Measurements from ENCODE around the gene CDNF. TPM values are rescaled to one million over a fixed set of nuclear protein-coding genes. Genes with fewer than 3 reads are reported as not detected.

The CDNF gene
- total RNA-seq, 6 donors from 2014 or later: 0.89 to 34.6 (median 1.7) TPM

DNA sequence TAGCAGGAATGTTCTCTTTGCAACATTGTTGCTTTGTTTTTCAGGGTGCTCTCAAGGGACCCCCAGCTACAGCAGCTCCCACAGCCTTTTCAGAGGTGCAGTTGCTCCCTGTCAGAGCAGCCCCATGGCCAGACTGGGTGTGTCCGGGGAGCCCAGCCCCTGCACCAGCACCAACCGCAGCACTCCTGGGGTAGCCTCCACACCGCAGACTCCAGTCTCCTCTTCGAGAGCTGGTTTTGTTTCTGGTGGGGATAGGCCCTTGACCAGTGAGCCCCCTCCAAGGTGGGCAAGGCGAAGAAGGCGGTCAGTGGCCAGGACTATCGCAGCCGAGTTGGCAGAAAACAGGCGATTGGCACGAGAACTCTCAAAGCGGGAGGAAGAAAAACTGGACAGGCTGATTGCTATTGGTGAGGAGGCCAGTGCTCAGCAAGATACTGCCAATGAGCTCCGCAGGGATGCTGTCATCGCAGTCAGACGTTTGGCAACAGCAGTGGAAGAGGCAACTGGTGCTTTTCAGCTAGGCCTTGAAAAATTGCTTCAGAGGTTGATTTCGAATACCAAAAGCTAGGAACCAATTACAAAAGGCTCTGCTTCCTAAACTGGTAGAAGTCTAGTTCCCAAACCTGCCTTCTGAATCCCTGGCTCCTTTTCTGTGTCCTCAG, 5.6 kb upstream of the CDNF start:
- Histone ChIP-seq H3K9me3 (no peaks in the 10 kb centered on the region), H3K4me3 (no peak overlapping the region), H3K27me3 (no peaks in the 10 kb centered on the region), H3K27ac (no peak overlapping the region), H3K4me1 (peaks cover 8 to 12% (median 10%) of the 10 kb centered on the region in 4 donors), H3K36me3 (peaks cover 5 to 60% (median 27%) of the 10 kb centered on the region in 4 donors)
- DNase-seq: no peak
- no peak for ATAC-seq (ENCODE audit: low FRiP score in 2 of 2)
- no peak for TF ChIP-seq EP300 (IDR thresholded peaks at IDR 0.05)
- 93 to 94% methylated on average over 12 to 15 of the region's 15 CpGs for WGBS, 2 donors

DNA sequence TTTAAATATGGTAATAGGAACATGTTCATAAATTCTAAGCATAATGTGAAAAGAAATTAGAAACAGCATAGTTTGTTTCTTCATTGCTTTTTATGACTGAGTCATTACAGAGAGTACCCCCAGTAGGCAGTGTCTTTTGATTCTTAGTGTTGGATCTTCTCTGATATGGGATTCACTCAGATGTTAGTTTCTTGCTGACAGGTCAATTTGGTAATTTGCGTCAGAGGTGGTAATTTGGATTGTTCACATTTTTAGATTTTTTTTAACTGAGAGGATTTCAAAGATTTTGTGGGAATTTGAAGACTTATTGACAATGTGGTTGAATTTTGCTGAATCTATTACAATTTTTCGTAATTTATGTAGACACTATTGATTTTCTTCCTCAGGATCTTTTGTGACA, 2.3 kb upstream of the CDNF start:
- H3K4me3 ChIP-seq: no peak overlapping the region
- no peak for DNase-seq
- peaks cover 5 to 52% (median 27%) of the 10 kb centered on the region in 4 donors for H3K36me3 ChIP-seq
- no peaks in the 10 kb centered on the region for H3K9me3 ChIP-seq
- no peak overlapping the region for H3K27ac ChIP-seq
- no peak for ATAC-seq (ENCODE audit: low FRiP score in 2 of 2)
- 90 to 93% methylated on average over 2 of the region's 2 CpGs for WGBS, 2 donors
- H3K27me3 ChIP-seq: no peaks in the 10 kb centered on the region
- TF ChIP-seq POLR2A (IDR thresholded peaks at IDR 0.05): no peak
- no peak for TF ChIP-seq EP300 (IDR thresholded peaks at IDR 0.05)
- TF ChIP-seq, protein P1, sequence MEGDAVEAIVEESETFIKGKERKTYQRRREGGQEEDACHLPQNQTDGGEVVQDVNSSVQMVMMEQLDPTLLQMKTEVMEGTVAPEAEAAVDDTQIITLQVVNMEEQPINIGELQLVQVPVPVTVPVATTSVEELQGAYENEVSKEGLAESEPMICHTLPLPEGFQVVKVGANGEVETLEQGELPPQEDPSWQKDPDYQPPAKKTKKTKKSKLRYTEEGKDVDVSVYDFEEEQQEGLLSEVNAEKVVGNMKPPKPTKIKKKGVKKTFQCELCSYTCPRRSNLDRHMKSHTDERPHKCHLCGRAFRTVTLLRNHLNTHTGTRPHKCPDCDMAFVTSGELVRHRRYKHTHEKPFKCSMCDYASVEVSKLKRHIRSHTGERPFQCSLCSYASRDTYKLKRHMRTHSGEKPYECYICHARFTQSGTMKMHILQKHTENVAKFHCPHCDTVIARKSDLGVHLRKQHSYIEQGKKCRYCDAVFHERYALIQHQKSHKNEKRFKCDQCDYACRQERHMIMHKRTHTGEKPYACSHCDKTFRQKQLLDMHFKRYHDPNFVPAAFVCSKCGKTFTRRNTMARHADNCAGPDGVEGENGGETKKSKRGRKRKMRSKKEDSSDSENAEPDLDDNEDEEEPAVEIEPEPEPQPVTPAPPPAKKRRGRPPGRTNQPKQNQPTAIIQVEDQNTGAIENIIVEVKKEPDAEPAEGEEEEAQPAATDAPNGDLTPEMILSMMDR (IDR thresholded peaks at IDR 0.05): no peak
- TF ChIP-seq POLR2AphosphoS5 (IDR thresholded peaks at IDR 0.05): no peak
- H3K4me1 ChIP-seq: peaks cover 15 to 19% (median 18%) of the 10 kb centered on the region in 4 donors

DNA sequence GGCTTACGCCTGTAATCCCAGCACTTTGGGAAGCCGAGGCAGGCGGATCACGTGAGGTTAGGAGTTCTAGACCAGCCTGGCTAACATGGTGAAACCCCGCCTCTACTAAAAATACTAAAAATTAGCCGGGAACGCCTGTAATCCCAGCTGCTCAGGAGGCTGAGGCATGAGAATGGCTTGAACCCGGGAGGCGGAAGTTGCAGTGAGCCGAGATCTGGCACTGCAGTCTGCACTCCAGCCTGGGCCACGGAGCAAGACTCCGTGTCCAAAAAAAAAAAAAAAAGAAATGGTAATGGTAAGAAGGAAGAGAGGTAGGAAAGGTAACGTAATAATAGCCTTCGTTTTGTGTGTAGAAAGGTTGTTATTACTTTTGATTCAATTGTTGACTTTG, 1.5 kb upstream of the CDNF start:
- Histone ChIP-seq H3K27me3 (no peaks in the 10 kb centered on the region), H3K4me3 (peak overlapping the region; percentile 86 to 97 (median 96)), H3K36me3 (peaks cover 5 to 43% (median 27%) of the 10 kb centered on the region in 4 donors), H3K9me3 (no peaks in the 10 kb centered on the region), H3K4me1 (peaks cover 15 to 19% (median 18%) of the 10 kb centered on the region in 4 donors), H3K27ac (peak overlapping the region; percentile 94 to 97 (median 96))
- WGBS, 2 donors: 14 to 18% methylated on average over 14 of the region's 14 CpGs
- TF ChIP-seq, protein P1 (IDR thresholded peaks at IDR 0.05): no peak
- ATAC-seq (ENCODE audit: low FRiP score in 2 of 2) (no peak), DNase-seq (peak in 1 of 2 donors; percentile 22)

DNA sequence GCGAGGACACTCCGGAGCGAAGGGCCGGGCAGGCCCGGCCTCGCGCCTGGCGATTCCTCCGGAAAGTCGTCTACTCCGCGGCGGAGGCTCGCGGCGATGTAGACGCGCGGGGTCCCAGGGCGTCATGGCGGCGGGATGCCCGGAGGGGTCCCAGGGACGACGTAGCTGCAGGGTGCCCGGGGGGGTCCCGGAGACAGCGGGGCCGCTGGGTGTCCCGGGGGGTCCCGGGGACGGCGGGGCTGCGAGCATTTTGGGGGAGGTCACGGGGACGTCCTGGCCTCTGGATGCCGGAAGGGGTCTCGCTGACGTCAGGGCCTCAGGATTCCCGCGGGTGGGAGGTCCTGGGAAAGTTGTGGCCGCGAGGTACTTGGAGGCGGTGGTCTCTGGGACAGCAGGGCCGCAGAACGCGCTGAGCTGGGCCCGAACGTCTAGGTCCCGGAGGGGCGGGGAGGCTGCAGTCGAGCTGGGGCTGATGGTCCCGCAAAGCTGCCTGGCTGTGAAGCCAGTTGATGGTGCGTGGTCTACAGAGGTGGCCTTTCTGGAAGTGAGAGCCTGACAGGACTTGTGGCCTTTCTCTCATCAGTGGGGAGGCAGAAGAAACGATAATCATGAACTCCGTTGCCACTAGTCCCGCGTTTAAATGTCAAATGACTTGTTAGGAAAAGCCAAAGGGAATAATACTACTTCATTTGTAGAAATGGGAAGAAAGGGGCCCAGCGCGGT, 906 bp upstream of the CDNF start:
- no peak for TF ChIP-seq EP300 (IDR thresholded peaks at IDR 0.05)
- no peak for TF ChIP-seq POLR2A (IDR thresholded peaks at IDR 0.05)
- TF ChIP-seq, protein P1 (IDR thresholded peaks at IDR 0.05): no peak
- TF ChIP-seq POLR2AphosphoS5 (IDR thresholded peaks at IDR 0.05): no peak
- ATAC-seq (ENCODE audit: low FRiP score in 2 of 2) (peak in 1 of 2 donors; percentile 48), DNase-seq (peak; percentile 35 to 89)
- Histone ChIP-seq H3K4me3 (peak overlapping the region; percentile 86 to 97 (median 96)), H3K9me3 (no peaks in the 10 kb centered on the region), H3K36me3 (peaks cover 5 to 37% (median 22%) of the 10 kb centered on the region in 4 donors), H3K27ac (peak overlapping the region; percentile 94 to 97 (median 96)), H3K27me3 (no peaks in the 10 kb centered on the region), H3K4me1 (peaks cover 15 to 19% (median 18%) of the 10 kb centered on the region in 4 donors)
- 1 to 3% methylated on average over 7 to 30 of the region's 60 CpGs for WGBS, 2 donors

DNA sequence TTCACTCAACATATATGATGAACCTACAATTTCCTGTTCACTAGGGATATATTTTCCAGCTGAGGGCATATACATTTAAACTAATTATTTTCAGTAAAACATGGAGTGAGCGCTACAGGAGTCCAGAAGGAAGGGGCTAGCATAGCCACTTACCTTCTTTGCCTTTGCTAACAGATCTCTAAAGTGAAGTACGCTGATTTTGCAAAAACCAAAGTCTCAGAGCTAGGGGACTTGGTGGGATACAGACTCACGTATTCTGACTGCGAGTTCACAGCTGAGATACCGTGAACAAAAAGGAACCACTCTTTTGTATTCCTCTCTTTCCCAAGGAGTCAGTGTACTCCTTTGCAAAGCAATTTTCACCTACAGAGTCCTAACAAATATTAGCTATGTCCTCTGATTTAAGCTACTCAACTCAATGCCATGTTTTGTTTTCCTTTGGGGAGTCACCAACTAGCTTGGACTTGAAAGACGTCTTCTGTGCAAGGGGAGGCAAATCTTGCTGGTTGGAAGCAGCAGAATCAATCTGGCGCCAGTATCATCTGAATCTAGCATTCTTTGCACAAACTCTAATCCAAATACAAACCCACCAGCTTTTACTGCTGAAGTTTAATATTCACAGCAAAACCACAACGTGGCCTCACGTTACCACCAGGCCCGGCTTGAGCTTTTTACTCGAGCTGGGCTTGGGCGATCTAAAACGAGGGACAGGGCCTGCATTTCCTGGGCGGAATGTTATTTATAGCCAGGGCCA, 657 bp downstream of the CDNF start:
- TF ChIP-seq, protein P1 (IDR thresholded peaks at IDR 0.05): no peak
- TF ChIP-seq EP300 (IDR thresholded peaks at IDR 0.05) (no peak), POLR2A (IDR thresholded peaks at IDR 0.05) (peak in 1 of 4 donors; percentile 18), POLR2AphosphoS5 (IDR thresholded peaks at IDR 0.05) (no peak)
- WGBS, 2 donors: 26 to 30% methylated on average over 13 to 14 of the region's 14 CpGs
- peak overlapping the region; percentile 92 to 97 (median 95) for H3K27ac ChIP-seq
- DNase-seq (no peak), ATAC-seq (ENCODE audit: low FRiP score in 2 of 2) (no peak)
- no peaks in the 10 kb centered on the region for H3K27me3 ChIP-seq
- peak overlapping the region; percentile 80 to 97 (median 90) for H3K4me3 ChIP-seq
- H3K9me3 ChIP-seq: no peaks in the 10 kb centered on the region
- H3K36me3 ChIP-seq: peaks cover 0 to 22% (median 8%) of the 10 kb centered on the region in 4 donors
- peaks cover 15 to 19% (median 18%) of the 10 kb centered on the region in 4 donors for H3K4me1 ChIP-seq
